ENCODE measurements around the gene SEMA6D. TPM values are rescaled to one million over a fixed set of nuclear protein-coding genes. Genes with fewer than 3 reads are reported as not detected.

The SEMA6D gene
- total and polyA plus RNA-seq, 4 donors = 68.8 to 160 (median 117) TPM

DNA sequence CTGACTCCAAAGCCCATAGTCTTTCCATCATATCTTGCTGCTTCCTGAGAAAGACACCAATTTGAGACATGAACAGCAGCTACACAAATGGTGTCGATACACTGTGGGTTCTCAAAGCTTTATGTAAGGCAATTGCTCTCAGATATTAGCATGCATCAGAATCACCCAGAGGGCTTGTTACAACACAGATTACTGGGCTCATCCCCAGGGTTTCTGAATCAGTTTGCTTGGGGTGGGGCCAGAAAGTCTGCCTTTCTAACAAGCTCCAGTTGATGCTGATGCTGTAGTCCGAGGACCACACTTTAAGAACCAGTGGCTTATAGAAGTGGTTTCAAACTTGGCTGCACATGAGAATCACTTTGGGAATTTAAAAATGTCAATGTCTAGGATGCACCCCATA lies 86.5 kb downstream of the SEMA6D start:
- WGBS (ENCODE audit: insufficient coverage) = 86% methylated on average over 1 of the region's 2 CpGs
- Histone ChIP-seq H3K27me3 (ENCODE audit: control insufficient read depth, insufficient read depth, low read length) (no peaks in the 10 kb centered on the region), H3K9me3 (ENCODE audit: control insufficient read depth, insufficient read depth, low read length) (no peaks in the 10 kb centered on the region), H3K27ac (ENCODE audit: low read depth, low read length) (no peak overlapping the region), H3K4me1 (ENCODE audit: control insufficient read depth, insufficient read depth, low read length) (no peaks in the 10 kb centered on the region), H3K36me3 (ENCODE audit: control insufficient read depth, insufficient read depth, low read length) (no peaks in the 10 kb centered on the region), H3K4me3 (ENCODE audit: low read depth, low read length) (no peak overlapping the region)
- no peak for DNase-seq (ENCODE audit: low read depth in 4 of 6, low spot score in 6 of 6)

DNA sequence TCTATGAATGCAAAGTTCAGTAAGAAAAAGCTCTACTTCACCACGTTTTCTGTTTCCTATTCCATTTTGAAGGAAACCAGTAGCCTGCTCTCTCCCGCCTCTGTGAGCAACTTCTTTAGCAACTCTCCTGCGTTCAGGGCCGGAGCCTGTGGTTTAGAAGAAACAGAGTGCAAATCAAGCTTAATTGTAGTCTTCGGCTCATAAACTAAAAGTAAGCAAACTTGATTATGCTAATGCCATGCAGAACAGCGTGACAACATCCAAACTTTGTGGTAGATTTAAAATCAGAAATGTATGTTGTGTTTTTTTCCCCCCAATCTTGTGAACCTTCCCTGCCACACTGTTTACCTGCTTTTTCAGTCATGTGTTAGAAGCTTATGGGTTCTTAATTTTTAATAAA lies 87.4 kb downstream of the SEMA6D start:
- no peaks in the 10 kb centered on the region for H3K27me3 ChIP-seq (ENCODE audit: control insufficient read depth, insufficient read depth, low read length)
- H3K4me1 ChIP-seq (ENCODE audit: control insufficient read depth, insufficient read depth, low read length) = no peaks in the 10 kb centered on the region
- no peak overlapping the region for H3K4me3 ChIP-seq (ENCODE audit: low read depth, low read length)
- no peaks in the 10 kb centered on the region for H3K36me3 ChIP-seq (ENCODE audit: control insufficient read depth, insufficient read depth, low read length)
- DNase-seq (ENCODE audit: low read depth in 4 of 6, low spot score in 6 of 6) = peak in 1 of 6 donors; percentile 39
- 60% methylated on average over 1 of the region's 6 CpGs for WGBS (ENCODE audit: insufficient coverage)
- H3K27ac ChIP-seq (ENCODE audit: low read depth, low read length) = no peak overlapping the region
- no peaks in the 10 kb centered on the region for H3K9me3 ChIP-seq (ENCODE audit: control insufficient read depth, insufficient read depth, low read length)

DNA sequence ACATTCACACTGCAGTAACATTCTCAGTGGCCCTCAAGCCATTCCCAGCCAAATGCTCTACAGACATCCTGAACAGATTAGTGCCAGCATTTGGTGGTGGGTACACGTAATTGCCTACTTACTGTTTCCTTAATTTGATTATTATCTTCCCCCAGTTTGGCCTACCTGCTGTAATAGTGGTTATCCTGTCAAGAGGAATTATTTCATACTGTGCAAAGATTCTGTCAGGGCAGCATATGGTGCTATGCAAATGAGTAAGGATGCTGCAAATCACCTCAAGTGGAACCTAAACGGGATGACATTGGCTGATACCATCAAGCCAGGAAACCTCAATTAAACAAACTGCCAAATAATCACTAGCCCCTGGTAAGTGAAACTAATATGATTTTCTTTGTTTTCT lies 88.7 kb downstream of the SEMA6D start:
- Histone ChIP-seq H3K27ac (ENCODE audit: low read depth, low read length) (no peak overlapping the region), H3K36me3 (ENCODE audit: control insufficient read depth, insufficient read depth, low read length) (no peaks in the 10 kb centered on the region), H3K27me3 (ENCODE audit: control insufficient read depth, insufficient read depth, low read length) (no peaks in the 10 kb centered on the region), H3K4me1 (ENCODE audit: control insufficient read depth, insufficient read depth, low read length) (no peaks in the 10 kb centered on the region), H3K4me3 (ENCODE audit: low read depth, low read length) (no peak overlapping the region), H3K9me3 (ENCODE audit: control insufficient read depth, insufficient read depth, low read length) (no peaks in the 10 kb centered on the region)
- WGBS (ENCODE audit: insufficient coverage) = no CpG with 5 or more reads among the region's 2 CpGs
- peak in 1 of 6 donors; percentile 61 for DNase-seq (ENCODE audit: low read depth in 4 of 6, low spot score in 6 of 6)

DNA sequence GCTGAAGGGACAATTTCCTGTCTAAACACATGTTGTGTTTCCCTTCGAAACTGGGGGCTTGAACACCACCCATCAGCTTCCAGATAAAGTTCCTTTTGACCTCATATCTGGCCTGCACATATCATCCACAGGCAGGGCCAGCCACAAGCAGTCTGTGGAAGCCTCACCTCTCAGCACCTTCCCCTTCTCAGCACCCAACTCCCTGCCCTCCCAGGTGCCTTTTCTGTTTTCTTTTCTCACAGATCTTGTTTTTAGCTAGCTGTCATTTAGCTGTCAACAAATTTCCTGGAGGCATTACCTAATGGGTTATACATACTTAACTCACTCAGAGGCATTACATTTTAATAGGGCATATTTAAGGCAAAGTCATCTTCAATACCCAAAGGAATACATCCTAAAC lies 93.9 kb downstream of the SEMA6D start:
- no peak for DNase-seq (ENCODE audit: low read depth in 4 of 6, low spot score in 6 of 6)
- Histone ChIP-seq H3K36me3 (ENCODE audit: control insufficient read depth, insufficient read depth, low read length) (no peaks in the 10 kb centered on the region), H3K4me3 (ENCODE audit: low read depth, low read length) (no peak overlapping the region), H3K4me1 (ENCODE audit: control insufficient read depth, insufficient read depth, low read length) (no peaks in the 10 kb centered on the region), H3K9me3 (ENCODE audit: control insufficient read depth, insufficient read depth, low read length) (no peaks in the 10 kb centered on the region), H3K27ac (ENCODE audit: low read depth, low read length) (no peak overlapping the region), H3K27me3 (ENCODE audit: control insufficient read depth, insufficient read depth, low read length) (no peaks in the 10 kb centered on the region)
- 75% methylated on average over 1 of the region's 1 CpG for WGBS (ENCODE audit: insufficient coverage)

DNA sequence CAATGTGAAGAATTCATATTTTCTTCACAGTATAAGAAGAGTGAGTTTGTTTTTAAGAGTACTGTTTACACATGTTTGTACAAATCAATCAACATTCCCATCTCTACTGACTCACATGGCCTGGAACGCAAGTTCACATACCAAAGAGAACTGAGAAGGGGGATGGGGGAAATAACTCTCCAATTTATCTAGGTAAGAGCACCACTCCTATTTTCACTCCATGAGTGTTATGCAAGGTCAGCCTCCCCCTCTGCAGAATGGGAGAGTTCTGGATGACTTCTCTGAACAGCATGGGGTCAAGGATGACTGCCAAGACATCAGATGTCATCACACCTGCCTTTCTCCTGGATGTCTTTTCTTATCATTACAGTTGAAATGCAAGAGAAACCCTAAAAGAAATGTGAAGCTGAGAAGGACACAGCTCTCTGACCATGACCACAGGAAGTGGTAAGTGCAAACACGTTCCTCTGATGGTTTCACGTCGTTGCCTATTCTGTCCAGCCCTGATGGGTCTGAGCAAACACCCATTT lies 95.2 kb downstream of the SEMA6D start:
- no peak for DNase-seq (ENCODE audit: low read depth in 4 of 6, low spot score in 6 of 6)
- 96% methylated on average over 3 of the region's 4 CpGs for WGBS (ENCODE audit: insufficient coverage)
- H3K9me3 ChIP-seq (ENCODE audit: control insufficient read depth, insufficient read depth, low read length) = no peaks in the 10 kb centered on the region
- no peaks in the 10 kb centered on the region for H3K36me3 ChIP-seq (ENCODE audit: control insufficient read depth, insufficient read depth, low read length)
- no peak overlapping the region for H3K27ac ChIP-seq (ENCODE audit: low read depth, low read length)
- H3K4me3 ChIP-seq (ENCODE audit: low read depth, low read length) = no peak overlapping the region
- H3K27me3 ChIP-seq (ENCODE audit: control insufficient read depth, insufficient read depth, low read length) = no peaks in the 10 kb centered on the region
- no peaks in the 10 kb centered on the region for H3K4me1 ChIP-seq (ENCODE audit: control insufficient read depth, insufficient read depth, low read length)

DNA sequence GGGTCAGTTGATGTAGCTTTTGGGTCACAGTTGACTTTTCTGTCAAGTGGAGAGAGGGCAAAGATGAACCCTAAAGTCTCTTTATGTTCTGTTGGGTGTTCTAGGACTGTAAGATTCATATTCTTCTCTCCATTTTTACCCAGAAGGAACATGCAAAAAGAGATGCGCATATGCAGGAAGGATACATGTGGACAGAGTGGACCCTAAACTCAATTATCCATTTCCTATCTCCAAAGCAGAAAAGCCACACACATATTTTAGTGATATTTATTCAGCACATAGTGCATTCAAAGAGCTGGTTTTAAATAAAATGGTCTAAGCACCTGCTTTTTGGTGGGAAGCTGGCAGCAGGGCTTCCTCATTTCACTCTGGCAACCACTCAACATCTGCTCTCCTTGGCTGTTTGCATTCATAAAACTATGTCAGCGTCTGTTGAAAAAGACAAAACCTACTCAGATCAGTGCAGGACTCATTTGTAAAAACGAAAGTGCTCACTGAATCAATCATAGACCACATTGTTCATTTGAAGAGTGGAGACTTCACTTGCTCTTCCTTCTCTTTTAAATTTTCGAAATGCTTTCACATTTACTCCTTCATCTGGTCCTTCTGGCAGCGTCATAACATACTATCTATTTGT lies 96.6 kb downstream of the SEMA6D start:
- H3K9me3 ChIP-seq (ENCODE audit: control insufficient read depth, insufficient read depth, low read length) = no peaks in the 10 kb centered on the region
- H3K36me3 ChIP-seq (ENCODE audit: control insufficient read depth, insufficient read depth, low read length) = no peaks in the 10 kb centered on the region
- no peak overlapping the region for H3K27ac ChIP-seq (ENCODE audit: low read depth, low read length)
- 31% methylated on average over 2 of the region's 5 CpGs for WGBS (ENCODE audit: insufficient coverage)
- no peaks in the 10 kb centered on the region for H3K27me3 ChIP-seq (ENCODE audit: control insufficient read depth, insufficient read depth, low read length)
- no peak overlapping the region for H3K4me3 ChIP-seq (ENCODE audit: low read depth, low read length)
- no peaks in the 10 kb centered on the region for H3K4me1 ChIP-seq (ENCODE audit: control insufficient read depth, insufficient read depth, low read length)
- DNase-seq (ENCODE audit: low read depth in 4 of 6, low spot score in 6 of 6) = peak in 2 of 6 donors; percentile 67 to 69

DNA sequence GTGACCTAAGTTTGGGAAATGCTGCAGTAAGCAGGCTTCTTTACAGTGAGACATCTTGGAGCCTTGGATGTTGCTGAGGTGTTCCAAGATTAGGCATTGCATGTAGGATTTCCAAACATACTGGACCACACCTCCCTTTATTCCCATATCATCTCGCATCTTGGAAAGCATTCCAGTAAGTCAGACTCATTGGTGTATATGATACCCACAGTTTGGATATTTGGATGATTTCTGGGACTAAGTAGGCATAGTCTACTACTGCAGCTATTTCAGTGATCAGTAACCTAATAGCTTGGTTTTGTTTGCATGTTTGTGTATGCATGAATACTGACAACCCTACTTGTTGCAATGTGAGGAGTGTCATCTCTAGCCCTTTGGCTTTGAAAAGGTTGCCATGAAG lies 97.3 kb downstream of the SEMA6D start:
- no CpG with 5 or more reads among the region's 1 CpG for WGBS (ENCODE audit: insufficient coverage)
- no peaks in the 10 kb centered on the region for H3K4me1 ChIP-seq (ENCODE audit: control insufficient read depth, insufficient read depth, low read length)
- no peak overlapping the region for H3K4me3 ChIP-seq (ENCODE audit: low read depth, low read length)
- no peaks in the 10 kb centered on the region for H3K27me3 ChIP-seq (ENCODE audit: control insufficient read depth, insufficient read depth, low read length)
- no peaks in the 10 kb centered on the region for H3K9me3 ChIP-seq (ENCODE audit: control insufficient read depth, insufficient read depth, low read length)
- DNase-seq (ENCODE audit: low read depth in 4 of 6, low spot score in 6 of 6) = no peak
- H3K36me3 ChIP-seq (ENCODE audit: control insufficient read depth, insufficient read depth, low read length) = no peaks in the 10 kb centered on the region
- H3K27ac ChIP-seq (ENCODE audit: low read depth, low read length) = no peak overlapping the region

DNA sequence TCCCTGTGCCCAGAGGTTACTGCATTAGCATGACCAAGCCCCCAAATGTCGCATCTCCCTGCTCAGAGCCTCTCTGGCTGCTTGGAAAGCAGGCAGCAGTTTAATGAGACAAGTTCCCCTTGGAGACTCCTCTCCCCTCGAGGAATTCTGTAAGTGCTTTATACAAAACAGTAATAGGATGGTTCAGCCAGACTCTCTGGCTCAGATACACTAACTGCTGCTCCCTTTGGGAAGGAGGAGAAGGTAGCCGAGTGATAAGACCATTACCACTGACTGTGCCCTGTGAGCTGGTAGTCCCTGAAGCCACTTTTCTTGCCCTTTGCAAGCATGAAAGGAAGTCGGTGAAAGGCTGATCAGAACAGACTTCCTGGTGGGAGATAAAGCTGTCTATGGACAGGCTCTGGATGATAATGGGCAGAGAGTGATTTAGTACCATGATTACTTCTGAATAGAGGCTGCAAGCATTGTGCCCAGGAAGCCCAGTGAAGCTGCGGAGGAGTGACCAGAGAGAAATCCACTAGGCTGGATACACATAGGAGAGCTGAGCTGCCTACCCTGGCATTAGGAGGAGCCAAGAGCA lies 100.8 kb downstream of the SEMA6D start:
- H3K27ac ChIP-seq (ENCODE audit: low read depth, low read length) = peak overlapping the region; percentile 18
- no peaks in the 10 kb centered on the region for H3K9me3 ChIP-seq (ENCODE audit: control insufficient read depth, insufficient read depth, low read length)
- 16% methylated on average over 3 of the region's 5 CpGs for WGBS (ENCODE audit: insufficient coverage)
- H3K4me1 ChIP-seq (ENCODE audit: control insufficient read depth, insufficient read depth, low read length) = no peaks in the 10 kb centered on the region
- H3K4me3 ChIP-seq (ENCODE audit: low read depth, low read length) = no peak overlapping the region
- peak in 4 of 6 donors; percentile 31 to 85 (median 48) for DNase-seq (ENCODE audit: low read depth in 4 of 6, low spot score in 6 of 6)
- no peaks in the 10 kb centered on the region for H3K36me3 ChIP-seq (ENCODE audit: control insufficient read depth, insufficient read depth, low read length)
- H3K27me3 ChIP-seq (ENCODE audit: control insufficient read depth, insufficient read depth, low read length) = no peaks in the 10 kb centered on the region

DNA sequence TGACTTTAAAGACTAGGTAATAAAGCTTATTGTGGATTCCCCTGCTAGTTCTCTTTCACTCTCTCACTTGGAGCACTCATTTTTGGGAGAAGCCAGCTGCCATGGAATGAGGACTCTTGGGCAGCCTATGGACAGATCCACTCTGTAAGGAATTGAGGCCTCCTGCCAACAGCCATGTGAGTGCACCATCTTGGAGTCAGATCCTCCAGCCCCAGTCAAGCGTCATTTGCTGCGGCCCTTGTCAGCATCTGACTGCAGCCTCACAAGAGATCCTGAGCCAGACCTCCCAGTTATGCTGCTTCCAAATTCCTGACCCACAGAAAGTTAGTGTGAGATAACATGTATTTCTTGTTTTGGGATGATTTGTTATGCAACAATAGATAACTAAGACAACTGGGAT lies 101.9 kb downstream of the SEMA6D start:
- no peak overlapping the region for H3K4me3 ChIP-seq (ENCODE audit: low read depth, low read length)
- no CpG with 5 or more reads among the region's 2 CpGs for WGBS (ENCODE audit: insufficient coverage)
- DNase-seq (ENCODE audit: low read depth in 4 of 6, low spot score in 6 of 6) = no peak
- H3K27me3 ChIP-seq (ENCODE audit: control insufficient read depth, insufficient read depth, low read length) = no peaks in the 10 kb centered on the region
- H3K36me3 ChIP-seq (ENCODE audit: control insufficient read depth, insufficient read depth, low read length) = no peaks in the 10 kb centered on the region
- no peak overlapping the region for H3K27ac ChIP-seq (ENCODE audit: low read depth, low read length)
- no peaks in the 10 kb centered on the region for H3K9me3 ChIP-seq (ENCODE audit: control insufficient read depth, insufficient read depth, low read length)
- H3K4me1 ChIP-seq (ENCODE audit: control insufficient read depth, insufficient read depth, low read length) = no peaks in the 10 kb centered on the region
